ENCODE results near the gene SNAP91.
"Not testable (repeated sequence)": the region's sequence is repeated elsewhere in the genome, so short reads cannot be mapped to it uniquely, and the experiment has no call there.

The SNAP91 gene

GRCh38 chr6:83629908-83630307 lies 79.0 kb downstream of the SNAP91 start:
- DNase-seq = not testable (repeated sequence)

GRCh38 chr6:83615025-83615999 lies 93.6 kb downstream of the SNAP91 start:
- no peak for DNase-seq

- no peak for DNase-seq
Measured at GRCh38 chr6:83613378-83613777, 95.5 kb downstream of the SNAP91 start.

GRCh38 chr6:83609248-83609647 lies 99.7 kb downstream of the SNAP91 start:
- DNase-seq = no peak

GRCh38 chr6:83605517-83605916 lies 103.4 kb downstream of the SNAP91 start:
- DNase-seq = no peak

GRCh38 chr6:83603551-83603950 lies 105.3 kb downstream of the SNAP91 start:
- DNase-seq = no peak

GRCh38 chr6:83601119-83601518 lies 107.8 kb downstream of the SNAP91 start:
- no peak for DNase-seq

GRCh38 chr6:83600459-83600858 lies 108.4 kb downstream of the SNAP91 start:
- DNase-seq = no peak

- no peak for DNase-seq
Measured at GRCh38 chr6:83597511-83597910, 111.4 kb downstream of the SNAP91 start.

- no peak for DNase-seq
Measured at GRCh38 chr6:83597051-83597450, 111.8 kb downstream of the SNAP91 start.

GRCh38 chr6:83594941-83595340 lies 114.0 kb downstream of the SNAP91 start:
- no peak for DNase-seq

- no peak for DNase-seq
Measured at GRCh38 chr6:83593395-83593785, 115.5 kb downstream of the SNAP91 start.

- DNase-seq = no peak
Measured at GRCh38 chr6:83592770-83593394, 116.0 kb downstream of the SNAP91 start.

- no peak for DNase-seq
Measured at GRCh38 chr6:83590416-83590815, 118.5 kb downstream of the SNAP91 start.

GRCh38 chr6:83589076-83589475 lies 119.8 kb downstream of the SNAP91 start:
- no peak for DNase-seq

- DNase-seq = no peak
Measured at GRCh38 chr6:83578057-83578456, 130.8 kb downstream of the SNAP91 start.

GRCh38 chr6:83574783-83575182 lies 134.1 kb downstream of the SNAP91 start:
- DNase-seq = no peak

GRCh38 chr6:83571663-83572185 lies 137.2 kb downstream of the SNAP91 start:
- not testable (repeated sequence) for DNase-seq

- no peak for DNase-seq
Measured at GRCh38 chr6:83558975-83559374, 149.9 kb downstream of the SNAP91 start.

- no peak for DNase-seq
Measured at GRCh38 chr6:83556871-83557270, 152.0 kb downstream of the SNAP91 start.

GRCh38 chr6:83551748-83552147 lies 157.2 kb downstream of the SNAP91 start:
- not testable (repeated sequence) for DNase-seq

- DNase-seq = not testable (repeated sequence)
Measured at GRCh38 chr6:83550482-83550881, 158.4 kb downstream of the SNAP91 start.

- peak; percentile 4 for DNase-seq
Measured at GRCh38 chr6:83546636-83547035, 162.3 kb downstream of the SNAP91 start.

GRCh38 chr6:83539678-83540077 lies 169.2 kb downstream of the SNAP91 start:
- no peak for DNase-seq
